Measurements from ENCODE around the gene RFT1. TPM values are rescaled to one million over a fixed set of nuclear protein-coding genes. Genes with fewer than 3 reads are reported as not detected.

RFT1 gene
- total and polyA plus RNA-seq, 5 experiments from 2014 or later, result 16.4 to 28.1 (median 24.1) TPM

GRCh38 chr3:53160660-53161449 lies 30.6 kb upstream of the RFT1 start, which contains the start of gene PRKCD:
Gene PRKCD, plus strand, starts transcription at chr3:53161209. Its CDS starts 17,214 bp downstream, at chr3:53178423.
- POLR2A ChIA-PET, result interaction anchor here (1.2 to 2.4 kb wide), 3 partner anchors 30 to 36 kb away, joined by 3 to 7 read pairs (median 4); no protein-coding TSS in a partner anchor
- Mint-ChIP-seq H3K9me3 (no peaks in the 10 kb centered on the region), H3K4me3 (peak within 1 kb of the TSS; percentile 81 to 93 (median 88)), H3K27me3 (peaks cover 1 to 19% (median 6%) of the 10 kb centered on the region in 5 donors), H3K27ac (peak within 1 kb of the TSS; percentile 73 to 94 (median 86)), H3K4me1 (peaks cover 18 to 47% (median 27%) of the 10 kb centered on the region in 4 donors), H3K36me3 (no peaks in the 10 kb centered on the region)
- peak; percentile 48 to 91 (median 72) for DNase-seq
- ATAC-seq, result peak; percentile 73 to 79

GRCh38 chr3:53160061-53160659 lies 29.9 kb upstream of the RFT1 start:
- POLR2A ChIA-PET, result interaction anchor here (1.2 to 2.4 kb wide), 3 partner anchors 29 to 35 kb away, joined by 3 to 7 read pairs (median 4); no protein-coding TSS in a partner anchor
- no peak for DNase-seq
- ATAC-seq, result no peak
- Mint-ChIP-seq H3K27me3 (peaks cover 5 to 26% (median 9%) of the 10 kb centered on the region in 5 donors), H3K27ac (peak overlapping the region; percentile 38 to 94 (median 83)), H3K36me3 (no peaks in the 10 kb centered on the region), H3K4me3 (peak overlapping the region; percentile 79 to 92 (median 86)), H3K4me1 (peaks cover 18 to 41% (median 26%) of the 10 kb centered on the region in 4 donors), H3K9me3 (no peaks in the 10 kb centered on the region)

GRCh38 chr3:53159156-53160060 lies 29.2 kb upstream of the RFT1 start:
- POLR2A ChIA-PET, result interaction anchor here (1.2 to 2.4 kb wide), 2 partner anchors 28 to 34 kb away, joined by 3 to 7 read pairs; no protein-coding TSS in a partner anchor
- Mint-ChIP-seq H3K27ac (peak overlapping the region in 5 of 10 donors; percentile 13 to 87 (median 83)), H3K36me3 (no peaks in the 10 kb centered on the region), H3K4me3 (peak overlapping the region in 8 of 10 donors; percentile 45 to 92 (median 85)), H3K4me1 (peaks cover 18 to 38% (median 25%) of the 10 kb centered on the region in 4 donors), H3K27me3 (peaks cover 5 to 34% (median 9%) of the 10 kb centered on the region in 5 donors), H3K9me3 (no peaks in the 10 kb centered on the region)
- ATAC-seq, result no peak
- no peak for DNase-seq

DNA sequence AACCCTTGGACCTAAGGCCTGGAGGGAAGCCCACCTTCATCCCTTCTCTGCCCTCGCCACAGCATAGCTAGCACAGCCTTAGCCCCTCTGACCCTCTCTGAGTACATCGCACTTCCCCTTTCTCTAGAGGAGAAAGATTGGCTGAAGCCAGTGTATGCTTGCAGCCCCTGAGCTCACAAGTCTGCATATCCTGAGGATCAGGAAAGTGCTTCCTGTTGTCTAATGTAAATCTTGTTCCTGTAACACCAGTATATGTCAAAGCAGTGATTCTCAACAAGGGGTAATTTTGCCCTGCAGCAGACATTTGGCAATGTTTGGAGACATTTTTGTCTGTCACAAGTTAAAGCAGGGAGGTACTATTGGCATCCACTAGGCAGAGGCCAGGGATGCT lies 28.5 kb upstream of the RFT1 start:
- POLR2A ChIA-PET, result no interaction called here
- ATAC-seq (no peak), DNase-seq (no peak)
- Mint-ChIP-seq H3K4me1 (peaks cover 18 to 38% (median 25%) of the 10 kb centered on the region in 4 donors), H3K9me3 (no peaks in the 10 kb centered on the region), H3K27me3 (peaks cover 5 to 40% (median 13%) of the 10 kb centered on the region in 5 donors), H3K27ac (peak overlapping the region in 2 of 10 donors; percentile 2 to 13), H3K4me3 (peak overlapping the region in 5 of 10 donors; percentile 22 to 61 (median 45)), H3K36me3 (no peaks in the 10 kb centered on the region)

GRCh38 chr3:53157974-53158580 lies 27.8 kb upstream of the RFT1 start:
- Mint-ChIP-seq H3K9me3 (no peaks in the 10 kb centered on the region), H3K27ac (peak overlapping the region in 1 of 10 donors; percentile 59), H3K4me3 (peak overlapping the region in 1 of 10 donors; percentile 58), H3K27me3 (peaks cover 12 to 47% (median 19%) of the 10 kb centered on the region in 5 donors), H3K36me3 (no peaks in the 10 kb centered on the region), H3K4me1 (peaks cover 15 to 31% (median 20%) of the 10 kb centered on the region in 4 donors)
- DNase-seq (no peak), ATAC-seq (no peak)
- POLR2A ChIA-PET, result no interaction called here

DNA sequence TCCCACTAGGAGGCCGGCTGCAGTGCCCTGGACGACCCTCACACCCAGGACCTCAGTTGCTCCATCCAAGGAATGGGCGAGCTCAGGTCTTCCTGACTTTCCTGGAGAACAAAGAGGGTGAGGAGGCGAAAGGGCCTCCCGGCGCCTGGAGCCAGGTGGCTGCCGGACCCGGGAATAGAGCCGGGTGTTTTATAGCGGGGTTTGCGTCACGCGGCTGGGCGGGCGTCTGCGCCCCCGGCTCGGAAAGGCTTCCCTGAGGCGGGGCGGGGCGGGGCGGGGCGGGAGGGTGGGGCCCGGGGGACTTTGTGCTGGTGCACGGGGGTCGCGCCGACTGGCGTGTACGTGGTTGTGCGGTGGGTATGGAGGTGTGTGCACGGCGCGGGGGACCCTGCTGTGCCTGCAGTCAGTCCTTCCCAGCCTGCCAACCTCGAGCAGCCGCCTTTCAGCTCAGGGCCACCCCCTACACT lies 26.2 kb upstream of the RFT1 start:
- H3K9me3 Mint-ChIP-seq, result no peaks in the 10 kb centered on the region
- H3K27ac Mint-ChIP-seq, result no peak overlapping the region
- no peaks in the 10 kb centered on the region for H3K36me3 Mint-ChIP-seq
- POLR2A ChIA-PET, result interaction anchor here (1.2 kb wide), 1 partner anchor 9 kb away, joined by 4 read pairs; no protein-coding TSS in a partner anchor
- DNase-seq, result no peak
- H3K4me1 Mint-ChIP-seq, result peaks cover 6 to 21% (median 8%) of the 10 kb centered on the region in 4 donors
- H3K27me3 Mint-ChIP-seq, result peaks cover 12 to 55% (median 22%) of the 10 kb centered on the region in 5 donors
- no peak for ATAC-seq
- H3K4me3 Mint-ChIP-seq, result no peak overlapping the region

GRCh38 chr3:53155760-53156159 lies 25.5 kb upstream of the RFT1 start:
- Mint-ChIP-seq H3K4me3 (peak overlapping the region in 1 of 10 donors; percentile 41), H3K27me3 (peaks cover 12 to 55% (median 22%) of the 10 kb centered on the region in 5 donors), H3K36me3 (no peaks in the 10 kb centered on the region), H3K4me1 (peaks cover 6 to 21% (median 8%) of the 10 kb centered on the region in 4 donors), H3K27ac (no peak overlapping the region), H3K9me3 (no peaks in the 10 kb centered on the region)
- POLR2A ChIA-PET, result interaction anchor here (0.5 kb wide), 1 partner anchor 9 kb away, joined by 3 read pairs; no protein-coding TSS in a partner anchor
- DNase-seq (no peak), ATAC-seq (no peak)

GRCh38 chr3:53154881-53155285 lies 24.6 kb upstream of the RFT1 start:
- DNase-seq (no peak), ATAC-seq (no peak)
- no peak overlapping the region for H3K4me3 Mint-ChIP-seq
- POLR2A ChIA-PET, result no interaction called here
- H3K27me3 Mint-ChIP-seq, result peaks cover 12 to 55% (median 22%) of the 10 kb centered on the region in 5 donors
- H3K36me3 Mint-ChIP-seq, result no peaks in the 10 kb centered on the region
- H3K9me3 Mint-ChIP-seq, result no peaks in the 10 kb centered on the region
- H3K27ac Mint-ChIP-seq, result no peak overlapping the region
- peaks cover 1 to 15% (median 1%) of the 10 kb centered on the region in 4 donors for H3K4me1 Mint-ChIP-seq

DNA sequence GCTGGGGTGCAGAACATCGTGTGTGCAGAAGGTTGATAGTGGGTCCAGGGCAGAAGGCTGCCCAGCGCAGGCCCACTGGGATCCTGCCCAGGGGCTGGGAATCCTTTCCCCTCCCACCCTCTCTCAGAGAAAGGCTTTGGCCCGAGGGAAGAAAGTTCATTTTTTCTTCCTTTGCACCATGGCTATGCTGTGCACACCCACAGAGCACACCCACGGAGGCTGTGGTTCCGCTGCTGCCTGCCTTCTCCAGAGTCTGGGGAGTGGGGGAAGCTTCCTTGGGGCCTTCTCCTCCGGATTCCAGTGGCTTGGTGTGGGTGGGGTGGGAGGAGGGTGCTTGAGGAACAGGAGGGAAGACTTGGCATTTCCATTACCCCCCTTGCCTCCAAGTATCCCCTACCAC lies 23.7 kb upstream of the RFT1 start:
- ATAC-seq (no peak), DNase-seq (no peak)
- Mint-ChIP-seq H3K4me3 (no peak overlapping the region), H3K36me3 (no peaks in the 10 kb centered on the region), H3K9me3 (no peaks in the 10 kb centered on the region), H3K27me3 (peaks cover 12 to 55% (median 25%) of the 10 kb centered on the region in 5 donors), H3K4me1 (peaks cover 0 to 11% (median under 1%) of the 10 kb centered on the region in 4 donors), H3K27ac (peak overlapping the region in 1 of 10 donors; percentile 65)
- POLR2A ChIA-PET, result no interaction called here

- H3K9me3 Mint-ChIP-seq, result no peaks in the 10 kb centered on the region
- H3K36me3 Mint-ChIP-seq, result no peaks in the 10 kb centered on the region
- ATAC-seq (no peak), DNase-seq (no peak)
- peaks cover 0 to 4% (median under 1%) of the 10 kb centered on the region in 4 donors for H3K4me1 Mint-ChIP-seq
- POLR2A ChIA-PET, result no interaction called here
- peak overlapping the region in 1 of 10 donors; percentile 29 for H3K27ac Mint-ChIP-seq
- peaks cover 12 to 55% (median 25%) of the 10 kb centered on the region in 5 donors for H3K27me3 Mint-ChIP-seq
- no peak overlapping the region for H3K4me3 Mint-ChIP-seq
Observed at GRCh38 chr3:53153264-53153823, 23.1 kb upstream of the RFT1 start.

DNA sequence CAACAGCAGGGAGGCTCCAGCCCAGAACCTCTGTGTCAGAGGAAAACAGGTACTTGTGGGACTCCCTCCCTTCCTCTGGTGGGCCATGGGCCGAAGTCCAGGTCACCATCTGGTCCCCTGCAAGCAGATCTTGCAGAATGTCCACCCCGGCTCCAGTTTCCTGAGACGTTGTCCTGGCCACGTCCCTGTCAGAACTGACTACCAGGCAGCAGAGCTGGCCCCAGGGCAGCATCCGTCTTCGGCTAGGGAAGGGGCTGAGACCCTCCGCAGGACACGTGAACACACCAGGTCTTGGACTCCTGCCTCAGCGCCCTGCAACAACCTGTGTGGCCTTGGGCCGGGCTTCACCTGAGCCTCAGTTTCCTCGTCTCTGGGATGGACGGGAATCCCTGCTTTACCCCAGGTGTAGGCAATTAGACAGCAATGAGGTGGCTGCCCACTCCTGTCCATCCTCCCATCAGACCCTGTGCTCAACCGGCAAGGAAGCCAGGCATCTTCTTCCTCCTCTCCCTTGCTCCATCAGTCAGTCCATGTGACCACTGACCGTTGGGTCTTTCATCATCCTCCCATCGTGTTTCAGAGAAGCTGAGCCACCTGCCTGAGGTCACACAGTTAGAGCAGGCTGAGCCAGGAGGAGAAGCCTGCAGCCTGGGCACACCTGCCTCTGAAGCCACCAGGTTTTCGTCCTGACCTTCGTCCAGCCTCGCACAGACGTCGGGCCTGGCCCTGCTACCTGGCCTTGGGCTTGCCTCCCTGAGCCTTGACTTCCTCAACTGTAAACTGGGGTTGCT lies 21.8 kb upstream of the RFT1 start:
- ATAC-seq, result no peak
- Mint-ChIP-seq H3K9me3 (no peaks in the 10 kb centered on the region), H3K36me3 (no peaks in the 10 kb centered on the region), H3K4me3 (no peak overlapping the region), H3K27me3 (peaks cover 10 to 46% (median 25%) of the 10 kb centered on the region in 5 donors), H3K4me1 (no peaks in the 10 kb centered on the region), H3K27ac (no peak overlapping the region)
- POLR2A ChIA-PET, result no interaction called here
- DNase-seq, result no peak

Measured in naive thymus-derived CD8-positive, alpha-beta T cell (primary cell).